ENCODE measurements around the gene DLG2.

DNA sequence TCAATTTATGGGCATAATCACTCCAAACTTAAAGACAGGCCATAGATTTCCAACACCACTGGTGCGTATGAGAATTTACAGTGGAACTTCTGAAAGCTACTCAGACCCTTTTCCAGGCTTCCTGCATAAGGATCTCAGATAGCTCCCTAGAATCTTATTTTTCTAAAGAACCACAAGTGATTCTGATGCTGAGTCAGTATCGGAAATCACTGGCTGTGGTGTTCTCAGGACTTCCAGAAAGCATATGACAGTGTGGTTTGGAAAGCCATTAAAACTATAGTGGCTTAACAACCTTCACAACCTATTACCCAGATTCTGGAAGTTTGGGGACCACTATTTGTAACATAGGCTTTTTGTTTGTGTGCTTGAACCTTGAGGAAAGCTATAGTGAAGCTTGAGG is 756.0 kb downstream of the DLG2 start:
- TF ChIP-seq, protein P1, sequence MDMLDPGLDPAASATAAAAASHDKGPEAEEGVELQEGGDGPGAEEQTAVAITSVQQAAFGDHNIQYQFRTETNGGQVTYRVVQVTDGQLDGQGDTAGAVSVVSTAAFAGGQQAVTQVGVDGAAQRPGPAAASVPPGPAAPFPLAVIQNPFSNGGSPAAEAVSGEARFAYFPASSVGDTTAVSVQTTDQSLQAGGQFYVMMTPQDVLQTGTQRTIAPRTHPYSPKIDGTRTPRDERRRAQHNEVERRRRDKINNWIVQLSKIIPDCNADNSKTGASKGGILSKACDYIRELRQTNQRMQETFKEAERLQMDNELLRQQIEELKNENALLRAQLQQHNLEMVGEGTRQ (CRISPR knock-in tag; IDR thresholded peaks at IDR 0.05) = no peak
- TF ChIP-seq, protein P2, sequence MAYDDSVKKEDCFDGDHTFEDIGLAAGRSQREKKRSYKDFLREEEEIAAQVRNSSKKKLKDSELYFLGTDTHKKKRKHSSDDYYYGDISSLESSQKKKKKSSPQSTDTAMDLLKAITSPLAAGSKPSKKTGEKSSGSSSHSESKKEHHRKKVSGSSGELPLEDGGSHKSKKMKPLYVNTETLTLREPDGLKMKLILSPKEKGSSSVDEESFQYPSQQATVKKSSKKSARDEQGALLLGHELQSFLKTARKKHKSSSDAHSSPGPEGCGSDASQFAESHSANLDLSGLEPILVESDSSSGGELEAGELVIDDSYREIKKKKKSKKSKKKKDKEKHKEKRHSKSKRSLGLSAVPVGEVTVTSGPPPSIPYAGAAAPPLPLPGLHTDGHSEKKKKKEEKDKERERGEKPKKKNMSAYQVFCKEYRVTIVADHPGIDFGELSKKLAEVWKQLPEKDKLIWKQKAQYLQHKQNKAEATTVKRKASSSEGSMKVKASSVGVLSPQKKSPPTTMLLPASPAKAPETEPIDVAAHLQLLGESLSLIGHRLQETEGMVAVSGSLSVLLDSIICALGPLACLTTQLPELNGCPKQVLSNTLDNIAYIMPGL (CRISPR knock-in tag; IDR thresholded peaks at IDR 0.05) = no peak
- TF ChIP-seq MXD4 (CRISPR knock-in tag; IDR thresholded peaks at IDR 0.05; ENCODE audit: borderline replicate concordance) = no peak
- TF ChIP-seq CREB1 (CRISPR knock-in tag; IDR thresholded peaks at IDR 0.05) = no peak
- TF ChIP-seq, protein P3, sequence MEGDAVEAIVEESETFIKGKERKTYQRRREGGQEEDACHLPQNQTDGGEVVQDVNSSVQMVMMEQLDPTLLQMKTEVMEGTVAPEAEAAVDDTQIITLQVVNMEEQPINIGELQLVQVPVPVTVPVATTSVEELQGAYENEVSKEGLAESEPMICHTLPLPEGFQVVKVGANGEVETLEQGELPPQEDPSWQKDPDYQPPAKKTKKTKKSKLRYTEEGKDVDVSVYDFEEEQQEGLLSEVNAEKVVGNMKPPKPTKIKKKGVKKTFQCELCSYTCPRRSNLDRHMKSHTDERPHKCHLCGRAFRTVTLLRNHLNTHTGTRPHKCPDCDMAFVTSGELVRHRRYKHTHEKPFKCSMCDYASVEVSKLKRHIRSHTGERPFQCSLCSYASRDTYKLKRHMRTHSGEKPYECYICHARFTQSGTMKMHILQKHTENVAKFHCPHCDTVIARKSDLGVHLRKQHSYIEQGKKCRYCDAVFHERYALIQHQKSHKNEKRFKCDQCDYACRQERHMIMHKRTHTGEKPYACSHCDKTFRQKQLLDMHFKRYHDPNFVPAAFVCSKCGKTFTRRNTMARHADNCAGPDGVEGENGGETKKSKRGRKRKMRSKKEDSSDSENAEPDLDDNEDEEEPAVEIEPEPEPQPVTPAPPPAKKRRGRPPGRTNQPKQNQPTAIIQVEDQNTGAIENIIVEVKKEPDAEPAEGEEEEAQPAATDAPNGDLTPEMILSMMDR (IDR thresholded peaks at IDR 0.05) = no peak
- TF ChIP-seq ZNF121 (CRISPR knock-in tag; IDR thresholded peaks at IDR 0.05) = no peak
- TF ChIP-seq, protein P4, sequence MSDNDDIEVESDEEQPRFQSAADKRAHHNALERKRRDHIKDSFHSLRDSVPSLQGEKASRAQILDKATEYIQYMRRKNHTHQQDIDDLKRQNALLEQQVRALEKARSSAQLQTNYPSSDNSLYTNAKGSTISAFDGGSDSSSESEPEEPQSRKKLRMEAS (CRISPR knock-in tag; IDR thresholded peaks at IDR 0.05) = no peak
- TF ChIP-seq, protein P5, sequence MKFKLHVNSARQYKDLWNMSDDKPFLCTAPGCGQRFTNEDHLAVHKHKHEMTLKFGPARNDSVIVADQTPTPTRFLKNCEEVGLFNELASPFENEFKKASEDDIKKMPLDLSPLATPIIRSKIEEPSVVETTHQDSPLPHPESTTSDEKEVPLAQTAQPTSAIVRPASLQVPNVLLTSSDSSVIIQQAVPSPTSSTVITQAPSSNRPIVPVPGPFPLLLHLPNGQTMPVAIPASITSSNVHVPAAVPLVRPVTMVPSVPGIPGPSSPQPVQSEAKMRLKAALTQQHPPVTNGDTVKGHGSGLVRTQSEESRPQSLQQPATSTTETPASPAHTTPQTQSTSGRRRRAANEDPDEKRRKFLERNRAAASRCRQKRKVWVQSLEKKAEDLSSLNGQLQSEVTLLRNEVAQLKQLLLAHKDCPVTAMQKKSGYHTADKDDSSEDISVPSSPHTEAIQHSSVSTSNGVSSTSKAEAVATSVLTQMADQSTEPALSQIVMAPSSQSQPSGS (CRISPR knock-in tag; IDR thresholded peaks at IDR 0.05; ENCODE audit: borderline replicate concordance, low read depth) = no peak
- TF ChIP-seq FOXJ3 (CRISPR knock-in tag; IDR thresholded peaks at IDR 0.05; ENCODE audit: borderline replicate concordance) = no peak
- no peak for TF ChIP-seq NR1H2 (CRISPR knock-in tag; IDR thresholded peaks at IDR 0.05)
- no peak for TF ChIP-seq JUN (CRISPR knock-in tag; IDR thresholded peaks at IDR 0.05)
- TF ChIP-seq SP1 (CRISPR knock-in tag; conservative IDR thresholded peaks at IDR 0.05) = no peak
- no peak for TF ChIP-seq CBFB (CRISPR knock-in tag; IDR thresholded peaks at IDR 0.05; ENCODE audit: low read depth)

Measured in WTC11 (cell line).